Sciatic nerve (tissue), 2 donors: Measurements from ENCODE around the gene GDPD3. TPM values are rescaled to one million over a fixed set of nuclear protein-coding genes. Genes with fewer than 3 reads are reported as not detected.

ENCODE experiments used
- ATAC-seq: fragments of 200-7000 bp; cut with Tn5 transposase; one replicate; pipeline ENCODE4 v1.9.1; 2020; ENCODE audit warnings: mild to moderate bottlenecking, moderate library complexity
- DNase-seq: peaks from one replicate; pipeline ENCODE4 v3.0.0-alpha.2; 2020; ENCODE audit warnings: low spot score
- intact Hi-C: fragments of 100-400 bp; cut with DNase I; formaldehyde crosslinking; loops from one replicate; pipeline ENCODE4 v1.14.2; 2022
- total RNA-seq: library from RNA; stranded (reverse); fragmentation: NEBNext Ultra II Directional; extraction: Animal tissue kit (Norgen Biotek cat#: 25700); gene quantifications from one replicate; pipeline ENCODE4 v1.2.1, GENCODE V29; 2021
- donor health status: DM: no; HTN: no; CAD: no.
- donor health status: DM: no; HTN: no; CAD: no.

The GDPD3 gene
- total RNA-seq, 1 donor from 2014 or later: 17.1 TPM

GRCh38 chr16:30065943-30066760, 47.2 kb downstream of the GDPD3 start:
- intact Hi-C loops: no loop called here
- DNase-seq (no peak), ATAC-seq (peak; percentile 4)

DNA sequence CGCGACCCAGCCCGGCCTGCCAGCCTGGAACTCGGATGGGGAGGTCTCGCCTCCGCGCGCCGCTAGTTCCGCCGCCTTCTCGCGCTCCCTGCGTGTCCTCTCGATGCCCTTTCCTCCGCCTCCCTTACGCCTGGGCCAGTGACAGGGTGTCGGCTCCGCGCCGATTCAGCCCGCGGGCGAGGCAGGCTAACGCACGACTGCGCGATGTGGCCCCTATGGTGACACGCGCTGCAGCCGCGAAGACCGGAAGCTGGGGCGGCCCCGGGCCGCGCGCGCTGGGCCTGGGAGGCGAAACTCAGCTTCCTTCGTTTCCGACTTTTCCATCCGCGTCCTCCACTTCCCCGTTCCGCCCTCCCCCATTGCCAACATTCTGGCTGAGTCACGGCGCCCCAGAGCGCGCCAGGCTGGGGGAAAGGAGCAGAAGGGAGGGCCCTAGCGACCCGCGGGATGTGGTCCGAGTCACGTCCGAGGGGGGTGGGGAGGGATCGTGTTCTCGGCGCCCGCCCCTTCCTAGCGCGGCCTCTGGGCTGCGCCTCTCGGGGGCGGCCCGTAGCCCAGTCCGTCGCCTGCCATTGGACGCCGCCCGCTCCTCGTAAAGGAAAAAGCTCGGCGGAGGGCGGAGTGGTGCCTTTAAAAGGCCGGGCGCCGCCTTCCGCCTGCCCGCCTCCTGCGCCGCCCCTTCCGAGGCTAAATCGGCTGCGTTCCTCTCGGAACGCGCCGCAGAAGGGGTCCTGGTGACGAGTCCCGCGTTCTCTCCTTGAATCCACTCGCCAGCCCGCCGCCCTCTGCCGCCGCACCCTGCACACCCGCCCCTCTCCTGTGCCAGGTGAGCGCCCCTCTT, 48.0 kb downstream of the GDPD3 start, which contains the start of gene ALDOA:
Gene ALDOA (plus strand): TSS at position 659 of the 841 bp plus-strand sequence. CDS start 1,138 bp downstream, outside the sequence.
- intact Hi-C loops: no loop called here
- ATAC-seq (peak; percentile 95), DNase-seq (peak; percentile 99)

DNA sequence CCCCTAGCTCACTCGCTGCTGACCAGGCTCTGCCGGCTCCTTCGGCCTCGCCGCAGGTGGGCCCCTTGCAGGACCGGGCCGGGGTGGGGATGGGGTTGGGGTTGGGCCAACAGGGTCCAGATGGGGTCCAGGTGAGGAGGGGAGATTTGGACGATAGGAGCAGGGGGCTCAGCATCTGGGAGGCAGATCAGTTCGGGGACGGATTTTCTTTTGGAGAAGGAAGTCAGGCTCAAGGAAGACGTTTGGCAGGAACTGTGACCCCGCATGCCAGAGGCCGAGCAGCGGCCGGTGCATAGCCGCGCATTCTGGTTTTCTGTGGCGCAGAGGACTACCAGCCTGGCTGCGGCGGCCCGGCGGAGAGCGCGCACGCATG, 48.6 kb downstream of the GDPD3 start:
- ATAC-seq (peak; percentile 6), DNase-seq (no peak)
- intact Hi-C loops: no loop called here

DNA sequence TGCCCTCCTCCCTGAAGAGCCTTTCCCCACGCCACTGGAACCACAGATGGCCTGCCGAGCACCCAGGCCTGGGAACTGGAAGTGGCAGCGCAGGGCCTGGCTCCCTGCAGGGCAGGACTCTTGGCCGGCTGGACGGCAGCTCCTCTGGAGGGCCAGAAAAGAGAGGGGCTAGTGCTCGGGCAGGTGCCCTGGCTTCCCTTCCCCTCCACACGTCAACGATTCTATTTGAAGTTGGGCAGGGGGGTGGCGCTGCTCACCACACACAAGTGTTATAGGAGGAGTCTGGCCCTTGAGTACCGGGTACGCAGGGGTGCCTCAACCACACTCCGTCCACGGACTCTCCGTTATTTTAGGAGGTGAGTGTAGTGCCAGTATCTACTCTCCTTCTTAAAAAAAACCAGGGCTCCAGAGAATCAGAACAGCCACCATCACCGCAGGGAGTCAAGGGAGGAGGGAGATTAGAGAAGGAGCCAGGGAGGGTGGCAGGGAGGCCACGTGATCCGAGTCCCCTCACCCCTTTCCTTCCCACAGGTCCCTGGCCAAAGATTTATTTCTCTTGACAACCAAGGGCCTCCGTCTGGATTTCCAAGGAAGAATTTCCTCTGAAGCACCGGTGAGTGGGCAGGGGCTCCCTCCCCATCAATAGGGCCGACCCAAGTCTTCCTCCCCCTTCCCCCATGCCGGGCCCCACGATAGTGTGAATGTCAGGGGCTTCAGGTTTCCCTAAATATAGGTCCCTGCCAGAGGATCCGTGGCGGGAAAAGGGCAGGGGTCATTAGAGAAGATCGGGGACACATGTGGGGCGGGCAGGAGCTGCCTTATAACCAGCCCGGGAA, 49.2 kb downstream of the GDPD3 start:
- intact Hi-C loops: no loop called here
- DNase-seq: peak; percentile 87
- ATAC-seq: peak; percentile 70

DNA sequence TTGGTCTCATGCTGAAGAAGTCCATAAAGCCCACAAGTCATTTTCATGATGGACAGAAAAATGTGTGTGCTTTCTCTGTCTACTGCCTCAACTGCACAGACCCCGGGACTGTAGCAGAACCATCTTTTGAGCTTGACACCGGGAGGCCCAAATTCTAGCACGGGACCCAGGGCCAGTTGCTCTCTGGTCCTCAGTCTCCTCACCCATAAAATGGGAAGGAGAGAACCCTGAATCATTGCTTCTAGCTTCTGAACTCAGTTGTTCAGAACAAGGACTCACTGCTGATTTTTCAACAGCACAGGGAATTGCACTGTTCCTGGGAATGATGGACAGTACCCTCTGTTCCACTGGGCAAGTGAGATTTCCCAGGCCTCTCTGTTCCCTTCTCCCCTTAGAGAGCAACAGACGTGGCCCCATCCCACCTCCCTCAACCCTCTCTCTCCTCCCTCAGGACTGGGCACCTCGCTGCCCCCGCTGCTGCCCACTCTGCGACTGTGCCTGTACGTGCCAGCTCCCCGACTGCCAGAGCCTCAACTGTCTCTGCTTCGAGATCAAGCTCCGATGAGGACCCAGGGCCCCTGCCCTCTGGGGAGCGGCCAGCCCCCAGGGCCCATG, 50.0 kb downstream of the GDPD3 start:
- intact Hi-C loops: no loop called here
- ATAC-seq: no peak

GRCh38 chr16:30060836-30061554, 52.3 kb downstream of the GDPD3 start:
- no peak for DNase-seq
- intact Hi-C loops: no loop called here
- no peak for ATAC-seq

More for the DNA sequence above, 50.0 kb downstream of the GDPD3 start:
- DNase-seq: no peak

DNA sequence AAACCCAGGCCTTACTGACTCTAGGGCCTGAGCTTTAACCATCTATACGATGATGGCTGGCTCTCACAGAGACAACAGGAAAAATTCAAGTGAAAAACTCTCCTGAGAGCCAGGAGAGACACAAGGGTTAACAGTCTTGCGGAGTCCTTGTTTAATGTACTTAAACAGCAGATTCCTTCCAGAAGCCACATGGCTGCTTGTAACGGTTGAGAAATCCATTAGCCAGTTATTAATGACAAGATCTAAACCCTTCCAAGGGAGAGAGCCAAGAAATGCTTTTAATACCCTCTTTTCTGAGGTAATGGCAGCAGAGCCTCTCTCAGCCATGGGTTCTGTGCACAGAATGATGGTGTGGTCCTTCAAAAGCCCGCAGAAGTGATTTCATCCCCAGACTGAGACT, 53.0 kb downstream of the GDPD3 start:
- no peak for DNase-seq
- ATAC-seq: no peak
- intact Hi-C loops: no loop called here

- intact Hi-C loops: no loop called here
- ATAC-seq (no peak), DNase-seq (no peak)
These were observed 58.3 kb downstream of the GDPD3 start for GRCh38 chr16:30054959-30055553.

Other genes starting within 250 kb of the GDPD3 start
- 3.1 TPM for gene SEZ6L2, start 214.0 kb downstream of the GDPD3 start, total RNA-seq
- gene ASPHD1, start 213.0 kb downstream of the GDPD3 start, total RNA-seq: 5.0 TPM
- gene KCTD13, start 187.3 kb downstream of the GDPD3 start, total RNA-seq: 30.4 TPM
- 82.4 TPM for gene TMEM219, start 151.5 kb downstream of the GDPD3 start, total RNA-seq
- 51.8 TPM for gene TAOK2, start 139.7 kb downstream of the GDPD3 start, total RNA-seq
- 11.1 TPM for gene HIRIP3, start 117.9 kb downstream of the GDPD3 start, total RNA-seq
- gene INO80E, start 117.3 kb downstream of the GDPD3 start, total RNA-seq: 59.2 TPM
- gene DOC2A, start 102.5 kb downstream of the GDPD3 start, total RNA-seq: 0.67 TPM
- not detected for gene C16orf92, start 90.3 kb downstream of the GDPD3 start, total RNA-seq
- not detected for gene TLCD3B, start 82.3 kb downstream of the GDPD3 start, total RNA-seq
- 600 TPM for gene ALDOA, start 47.8 kb downstream of the GDPD3 start, total RNA-seq
- gene PPP4C, start 37.5 kb downstream of the GDPD3 start, total RNA-seq: 41.2 TPM
- 1.7 TPM for gene TBX6, start 21.6 kb downstream of the GDPD3 start, total RNA-seq
- gene YPEL3, start 17.3 kb downstream of the GDPD3 start, total RNA-seq: 96.4 TPM
- 136 TPM for gene MAPK3, start 9.7 kb upstream of the GDPD3 start, total RNA-seq
- gene CORO1A, start 70.1 kb upstream of the GDPD3 start, total RNA-seq: 41.2 TPM
- gene BOLA2B, start 80.1 kb upstream of the GDPD3 start, total RNA-seq: 26.9 TPM
- gene SLX1A, start 80.3 kb upstream of the GDPD3 start, total RNA-seq: 18.5 TPM
- gene SULT1A3, start 85.7 kb upstream of the GDPD3 start, total RNA-seq: 21.0 TPM
- 35.0 TPM for gene NPIPB13, start 134.9 kb upstream of the GDPD3 start, total RNA-seq
- gene CD2BP2, start 241.8 kb upstream of the GDPD3 start, total RNA-seq: 49.8 TPM